WERI-Rb-1 (cell line): Measurements from ENCODE around the gene CAMSAP3.

Source experiments
- DNase-seq: peaks from one replicate; pipeline ENCODE4 v3.0.0-alpha.2; 2020
- H3K27ac ChIP-seq: fragments of 250-450 bp; sonication (Bioruptor Pico); 2 replicates; pipeline ENCODE4 v1.5.1; 2020; ENCODE audit warnings: mild to moderate bottlenecking, moderate library complexity
- H3K27me3 ChIP-seq: fragments of 250-450 bp; sonication (Bioruptor Pico); 2 replicates; pipeline ENCODE4 v1.5.1; 2021; ENCODE audit warnings: mild to moderate bottlenecking, low read depth, moderate library complexity; ENCODE audit not compliant: insufficient read depth, severe bottlenecking
- H3K36me3 ChIP-seq: fragments of 250-450 bp; sonication (Bioruptor Pico); 2 replicates; pipeline ENCODE4 v1.5.1; 2020; ENCODE audit warnings: mild to moderate bottlenecking, moderate library complexity
- H3K4me3 ChIP-seq: 2 replicates; pipeline ENCODE4 v1.5.1; 2011; ENCODE audit warnings: low read depth, mild to moderate bottlenecking, control low read depth, low read length
- H3K9me3 ChIP-seq: fragments of 250-450 bp; sonication (Bioruptor Pico); 2 replicates; pipeline ENCODE4 v1.5.1; 2021; ENCODE audit warnings: mild to moderate bottlenecking, moderate library complexity; ENCODE audit not compliant: severe bottlenecking
- TF ChIP-seq, protein P1 (sequence below): IDR thresholded peaks from 2 replicates; pipeline ENCODE4 v1.5.1; 2011; ENCODE audit warnings: low read depth, mild to moderate bottlenecking, control low read depth, inconsistent platforms, low read length

CAMSAP3 gene

GRCh38 chr19:7645163-7645562 lies 49.5 kb downstream of the CAMSAP3 start:
- Histone ChIP-seq H3K27ac (no peak overlapping the region), H3K36me3 (no peaks in the 10 kb centered on the region), H3K27me3 (no peaks in the 10 kb centered on the region), H3K9me3 (no peaks in the 10 kb centered on the region), H3K4me3 (no peak overlapping the region)
- DNase-seq: no peak
- TF ChIP-seq, protein P1, sequence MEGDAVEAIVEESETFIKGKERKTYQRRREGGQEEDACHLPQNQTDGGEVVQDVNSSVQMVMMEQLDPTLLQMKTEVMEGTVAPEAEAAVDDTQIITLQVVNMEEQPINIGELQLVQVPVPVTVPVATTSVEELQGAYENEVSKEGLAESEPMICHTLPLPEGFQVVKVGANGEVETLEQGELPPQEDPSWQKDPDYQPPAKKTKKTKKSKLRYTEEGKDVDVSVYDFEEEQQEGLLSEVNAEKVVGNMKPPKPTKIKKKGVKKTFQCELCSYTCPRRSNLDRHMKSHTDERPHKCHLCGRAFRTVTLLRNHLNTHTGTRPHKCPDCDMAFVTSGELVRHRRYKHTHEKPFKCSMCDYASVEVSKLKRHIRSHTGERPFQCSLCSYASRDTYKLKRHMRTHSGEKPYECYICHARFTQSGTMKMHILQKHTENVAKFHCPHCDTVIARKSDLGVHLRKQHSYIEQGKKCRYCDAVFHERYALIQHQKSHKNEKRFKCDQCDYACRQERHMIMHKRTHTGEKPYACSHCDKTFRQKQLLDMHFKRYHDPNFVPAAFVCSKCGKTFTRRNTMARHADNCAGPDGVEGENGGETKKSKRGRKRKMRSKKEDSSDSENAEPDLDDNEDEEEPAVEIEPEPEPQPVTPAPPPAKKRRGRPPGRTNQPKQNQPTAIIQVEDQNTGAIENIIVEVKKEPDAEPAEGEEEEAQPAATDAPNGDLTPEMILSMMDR: no peak

GRCh38 chr19:7645656-7646425 lies 50.2 kb downstream of the CAMSAP3 start:
- TF ChIP-seq, protein P1: no peak
- H3K27me3 ChIP-seq: no peaks in the 10 kb centered on the region
- DNase-seq: peak; percentile 34
- no peak overlapping the region for H3K27ac ChIP-seq
- no peaks in the 10 kb centered on the region for H3K36me3 ChIP-seq
- H3K9me3 ChIP-seq: no peaks in the 10 kb centered on the region
- H3K4me3 ChIP-seq: no peak overlapping the region

- DNase-seq: no peak
- H3K9me3 ChIP-seq: no peaks in the 10 kb centered on the region
- H3K4me3 ChIP-seq: no peak overlapping the region
- TF ChIP-seq, protein P1: no peak
- H3K36me3 ChIP-seq: no peaks in the 10 kb centered on the region
- no peaks in the 10 kb centered on the region for H3K27me3 ChIP-seq
- H3K27ac ChIP-seq: no peak overlapping the region
Measured at GRCh38 chr19:7646426-7646700, 50.7 kb downstream of the CAMSAP3 start.

- H3K27ac ChIP-seq: no peak overlapping the region
- H3K27me3 ChIP-seq: no peaks in the 10 kb centered on the region
- H3K4me3 ChIP-seq: no peak overlapping the region
- no peaks in the 10 kb centered on the region for H3K36me3 ChIP-seq
- no peaks in the 10 kb centered on the region for H3K9me3 ChIP-seq
- no peak for DNase-seq
- TF ChIP-seq, protein P1: no peak
Measured at GRCh38 chr19:7647156-7647555, 51.5 kb downstream of the CAMSAP3 start.

DNA sequence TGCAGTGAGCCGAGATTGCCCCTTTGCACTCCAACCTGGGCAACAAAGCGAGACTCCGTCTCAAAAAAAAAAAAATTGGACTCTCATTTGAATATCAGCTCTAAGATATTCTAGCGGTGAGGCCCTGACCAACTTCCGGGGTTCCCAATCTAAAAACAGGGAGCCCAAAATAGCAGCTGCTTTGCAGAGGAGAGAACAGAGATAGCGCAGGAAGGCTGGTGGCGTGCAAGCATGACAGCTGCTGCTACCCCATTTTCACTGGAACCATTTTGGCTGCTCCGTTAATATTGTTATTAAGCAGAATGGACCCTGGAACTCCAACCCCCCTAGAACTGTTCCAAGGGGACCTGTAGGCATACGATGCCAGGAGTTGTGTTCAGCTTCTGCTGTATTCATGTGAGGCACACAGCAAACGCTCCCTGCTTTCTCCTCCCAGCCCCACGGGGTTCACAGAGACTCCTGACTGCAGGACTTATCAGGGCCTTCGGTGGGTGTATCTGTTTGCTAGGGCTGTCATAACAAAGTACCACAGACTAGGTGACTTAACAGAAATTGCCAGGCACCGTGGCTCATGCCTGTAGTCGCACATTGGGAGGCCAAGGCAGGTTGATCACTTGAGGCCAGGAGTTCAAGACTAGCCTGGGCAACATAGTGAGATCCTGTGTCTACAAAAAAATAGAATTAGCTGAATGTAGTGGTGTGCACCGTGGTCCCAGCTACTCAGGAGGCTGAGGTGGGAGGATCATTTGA lies 52.8 kb downstream of the CAMSAP3 start:
- Histone ChIP-seq H3K4me3 (no peak overlapping the region), H3K27me3 (no peaks in the 10 kb centered on the region), H3K36me3 (no peaks in the 10 kb centered on the region), H3K27ac (no peak overlapping the region), H3K9me3 (no peaks in the 10 kb centered on the region)
- TF ChIP-seq, protein P1: no peak
- DNase-seq: no peak
